GM18502 (cell line): ENCODE results near the gene AMN1.
"Not testable (repeated sequence)": the region's sequence is repeated elsewhere in the genome, so short reads cannot be mapped to it uniquely, and the experiment has no call there.

Experiments used
- ATAC-seq: cut with Tn5 transposase; IDR thresholded peaks from one replicate; pipeline ENCODE4 v1.9.1; 2021; ENCODE audit warnings: mild to moderate bottlenecking; ENCODE audit not compliant: unreplicated experiment, poor library complexity

The AMN1 gene

DNA sequence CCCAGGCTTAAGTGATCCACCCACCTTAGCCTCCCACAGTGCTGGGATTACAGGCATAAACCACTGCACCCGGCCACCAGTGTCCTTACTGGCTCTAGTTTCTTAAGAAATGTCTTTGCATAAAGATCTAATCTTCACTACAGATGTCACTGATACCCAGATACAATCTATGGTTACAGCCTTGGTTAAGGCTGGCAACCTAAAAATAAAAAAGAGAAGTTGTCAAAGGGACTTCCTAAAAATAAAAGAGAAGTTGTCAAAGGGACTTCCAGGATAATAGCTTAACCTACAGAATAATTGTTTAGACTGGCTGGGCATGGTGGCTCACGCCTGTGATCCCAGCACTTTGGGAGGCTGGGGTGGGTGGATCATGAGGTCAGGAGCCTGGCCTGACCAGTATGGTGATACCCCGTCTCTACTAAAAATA, 41.7 kb downstream of the AMN1 start:
- peak; percentile 82 for ATAC-seq

DNA sequence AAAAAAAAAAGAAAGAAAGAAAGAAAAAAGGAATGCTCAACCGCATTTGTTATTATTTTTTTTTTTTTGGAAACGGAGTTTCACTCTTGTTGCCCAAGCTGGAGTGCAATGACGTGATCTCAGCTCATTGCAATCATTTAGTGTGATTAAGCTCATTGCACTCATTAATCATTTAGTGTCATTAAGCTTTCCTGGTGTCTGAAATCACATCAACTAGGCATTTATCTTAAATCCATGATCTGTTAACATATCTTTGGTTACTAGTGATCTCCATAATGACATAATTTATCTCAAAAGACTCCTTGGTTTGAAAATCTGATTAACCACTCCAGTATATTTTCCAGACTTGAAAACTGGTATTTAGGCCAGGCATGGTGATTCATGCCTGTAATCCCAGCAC, 43.0 kb downstream of the AMN1 start:
- ATAC-seq = no peak

DNA sequence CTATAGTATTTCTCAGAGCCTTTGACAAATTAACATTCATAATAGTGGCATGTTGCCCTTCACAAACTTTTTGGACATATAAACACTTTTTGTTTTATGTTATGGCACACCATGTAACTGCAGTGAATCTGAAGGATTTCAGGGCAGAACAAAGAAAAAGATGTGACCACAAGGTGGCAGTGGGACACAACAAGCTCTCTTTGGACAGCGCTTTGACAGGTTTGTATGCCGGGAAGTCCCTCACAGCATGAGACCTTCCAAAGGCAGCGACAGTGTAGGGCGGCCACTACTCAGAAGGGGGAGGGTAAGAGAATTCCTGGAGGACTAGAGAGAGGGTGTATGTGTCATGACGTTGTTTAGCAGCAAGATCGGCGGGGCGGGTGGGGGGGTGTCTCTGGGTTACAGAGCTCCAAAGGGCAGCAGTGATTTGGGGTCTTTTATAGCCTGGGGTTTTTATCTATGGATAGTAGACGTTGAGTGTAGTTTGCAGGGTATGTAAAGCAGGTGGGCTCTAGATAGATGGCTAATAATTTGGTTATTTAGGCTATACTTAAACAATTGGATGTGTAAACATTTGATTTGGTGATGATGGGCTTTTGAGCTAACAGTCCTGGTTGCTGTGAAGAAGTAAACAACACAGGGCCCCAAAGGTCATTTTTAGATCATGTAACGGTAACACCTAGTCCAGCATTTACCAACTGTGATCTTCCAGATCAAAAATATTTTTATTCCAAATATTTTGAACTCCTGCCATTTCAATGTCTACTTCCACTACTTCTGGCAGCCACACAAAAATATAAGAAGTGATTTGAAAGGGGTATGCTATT, 46.5 kb downstream of the AMN1 start:
- peak; percentile 85 for ATAC-seq

DNA sequence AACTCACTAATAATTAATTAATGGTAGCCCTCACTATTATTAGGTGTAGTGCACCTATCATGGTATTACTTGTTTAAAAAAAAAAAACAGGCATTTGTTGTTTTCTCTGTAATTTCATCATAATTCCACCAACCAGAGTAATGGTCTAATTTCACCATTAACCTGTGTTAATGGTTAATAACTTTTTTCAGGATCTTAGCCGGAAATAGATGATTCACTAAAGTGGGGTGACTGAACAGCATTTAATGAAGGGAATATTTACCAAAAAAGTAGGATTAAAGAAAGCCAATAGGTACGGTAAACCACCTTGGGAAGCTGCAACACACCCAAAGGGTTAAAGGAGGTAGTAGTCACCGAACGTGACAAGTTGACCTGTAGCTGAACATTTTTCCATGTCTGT, 56.3 kb downstream of the AMN1 start:
- no peak for ATAC-seq

DNA sequence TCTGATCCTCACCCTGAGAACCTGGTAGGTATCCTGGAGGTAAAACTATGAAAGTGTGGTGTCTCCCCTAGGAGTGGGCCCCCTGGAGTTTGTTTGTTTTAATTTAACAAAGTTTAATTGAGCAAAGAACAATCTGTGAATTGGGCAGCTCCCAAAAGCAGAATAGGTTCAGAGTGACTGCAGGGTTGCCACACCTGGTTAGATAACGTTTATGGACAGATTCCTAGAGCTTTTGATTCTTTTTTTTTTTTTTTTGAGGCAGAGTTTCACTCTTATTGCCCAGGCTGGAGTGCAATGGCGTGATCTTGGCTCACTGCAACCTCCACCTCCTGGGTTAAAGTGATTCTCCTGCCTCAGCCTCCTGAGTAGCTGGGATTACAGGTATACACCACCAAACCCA, 59.2 kb downstream of the AMN1 start:
- not testable (repeated sequence) for ATAC-seq

DNA sequence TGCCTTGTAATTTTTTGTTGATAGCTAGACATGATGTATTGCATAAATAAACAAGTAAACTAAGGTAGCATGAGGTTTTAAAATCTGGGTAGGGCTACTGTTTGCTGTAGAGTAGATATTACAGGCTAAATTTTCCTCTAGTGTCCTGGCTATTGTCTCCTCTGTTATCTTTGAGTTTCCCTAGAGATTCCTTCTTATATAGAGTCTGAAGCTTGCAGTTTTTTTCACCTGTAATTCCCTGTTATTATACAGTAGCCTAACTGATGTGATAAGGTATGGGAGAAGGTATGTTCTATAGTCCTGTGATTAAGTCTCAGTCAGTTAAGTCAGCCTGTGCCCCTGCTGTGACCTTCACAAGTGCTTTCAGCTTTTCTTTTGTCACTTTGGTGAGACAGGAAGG, 59.8 kb downstream of the AMN1 start:
- no peak for ATAC-seq

DNA sequence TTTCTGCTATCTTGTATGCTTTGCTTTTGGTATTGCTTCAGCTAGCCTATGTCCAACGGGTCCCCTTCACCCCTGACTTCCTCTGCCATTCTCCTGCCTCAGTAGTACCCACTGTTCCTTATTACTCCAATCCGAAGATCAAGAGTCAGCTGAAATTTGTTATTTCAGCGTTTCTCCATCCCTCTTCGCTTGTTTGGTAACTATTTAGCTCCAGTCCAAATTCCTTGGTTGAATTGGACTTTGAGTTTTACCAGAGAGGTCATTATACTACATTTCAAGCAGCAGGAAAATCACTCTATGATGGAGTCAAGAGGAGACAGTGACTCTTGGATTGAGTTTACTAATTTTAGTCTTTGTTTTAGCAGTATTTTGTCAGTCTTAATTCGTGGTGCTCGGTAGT, 64.8 kb downstream of the AMN1 start:
- ATAC-seq = no peak

DNA sequence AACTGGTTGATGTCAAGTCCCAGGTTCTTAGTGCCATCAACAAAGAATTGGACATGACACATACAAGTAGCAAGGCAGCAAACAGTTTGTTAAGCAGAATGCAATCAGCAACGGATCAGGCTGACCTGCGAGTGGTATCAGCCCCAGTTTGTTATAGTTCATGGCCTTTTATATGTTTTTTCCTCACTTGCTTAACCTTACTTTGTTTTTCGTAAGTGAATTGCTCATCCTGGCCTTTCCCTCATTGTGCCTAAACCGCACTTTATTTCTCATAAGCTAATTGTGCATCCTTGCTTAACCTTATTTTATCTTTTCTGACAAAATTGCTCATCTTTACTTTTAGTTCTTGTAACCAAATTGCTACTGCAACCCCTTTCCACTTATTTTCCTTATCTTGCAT, 65.2 kb downstream of the AMN1 start:
- no peak for ATAC-seq

DNA sequence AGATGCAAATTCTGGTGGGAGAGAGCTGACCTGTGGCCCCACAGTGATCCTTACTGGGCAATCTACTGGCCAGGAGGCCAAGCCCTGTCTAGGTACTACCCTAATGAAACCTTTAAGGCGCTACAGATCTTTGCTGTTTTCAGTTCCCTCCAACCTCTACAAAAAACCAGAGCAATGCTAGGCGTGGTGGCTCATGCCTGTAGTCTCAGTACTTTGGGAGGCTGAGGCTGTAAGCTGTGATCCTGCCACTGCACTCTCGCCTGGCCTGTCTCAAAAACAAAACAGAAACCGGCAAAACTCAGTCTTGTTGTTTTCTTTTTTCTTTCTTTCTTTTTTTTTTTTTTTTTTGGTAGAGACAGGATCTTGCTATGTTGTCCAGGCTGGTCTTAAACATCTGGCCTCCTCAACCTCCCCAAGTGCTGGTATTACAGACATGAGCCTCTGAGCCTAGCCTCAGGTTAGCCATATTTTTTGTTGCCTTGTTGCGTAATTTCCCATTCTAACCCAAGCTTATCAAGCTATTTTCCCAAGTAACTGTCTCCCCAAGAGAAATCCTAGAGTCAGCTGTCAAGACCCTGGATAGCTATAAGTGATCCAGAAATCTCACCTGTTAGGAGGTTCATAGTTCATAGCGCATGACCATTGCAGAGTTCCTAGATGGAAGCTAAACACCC, 66.5 kb downstream of the AMN1 start:
- no peak for ATAC-seq

DNA sequence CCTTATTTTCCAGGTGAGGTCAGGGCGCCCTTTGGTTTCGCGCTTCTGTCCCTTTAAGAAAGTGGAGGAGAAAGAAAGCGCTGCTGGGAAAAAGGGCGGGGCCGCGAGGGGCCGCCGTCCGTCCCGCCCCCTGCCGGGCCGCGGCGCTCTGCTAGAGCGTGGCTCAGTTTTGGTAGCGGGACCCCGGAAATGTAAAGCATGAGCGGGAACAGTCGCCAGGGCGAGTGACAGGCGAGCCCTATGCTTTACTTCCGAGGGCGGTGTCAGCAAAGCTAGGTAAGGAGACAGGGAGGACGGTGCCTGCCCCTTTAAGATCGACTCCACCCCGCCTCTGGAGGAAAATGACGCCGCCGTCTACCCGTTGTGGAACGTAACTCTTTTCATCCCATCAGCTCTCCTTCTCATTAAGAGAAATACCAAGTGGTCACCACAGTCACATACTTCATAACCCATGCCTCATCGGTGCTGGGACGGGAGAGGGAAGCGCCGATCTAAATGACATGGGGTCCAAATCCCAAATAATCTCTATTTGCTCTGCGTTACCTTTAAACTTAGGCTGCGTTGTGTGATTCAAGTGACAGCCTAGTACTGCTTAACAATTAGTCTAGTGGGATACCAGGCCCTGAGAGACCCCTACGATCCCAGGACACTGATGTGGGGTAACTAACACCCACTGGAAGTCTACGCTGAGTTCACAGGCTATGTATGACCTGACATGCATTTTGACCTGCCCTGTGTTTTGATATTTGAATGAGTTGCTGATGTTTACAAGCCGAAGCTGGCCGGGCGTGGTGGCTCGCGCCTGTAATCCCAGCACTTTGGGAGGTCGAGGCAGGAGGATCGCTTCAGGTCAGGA, 69.5 kb downstream of the AMN1 start, which contains the start of gene ETFBKMT:
TSS of gene ETFBKMT (plus strand) at position 602 of the 856 bp plus-strand sequence. CDS start 2,266 bp downstream, outside the sequence.
- ATAC-seq = peak; percentile 100

DNA sequence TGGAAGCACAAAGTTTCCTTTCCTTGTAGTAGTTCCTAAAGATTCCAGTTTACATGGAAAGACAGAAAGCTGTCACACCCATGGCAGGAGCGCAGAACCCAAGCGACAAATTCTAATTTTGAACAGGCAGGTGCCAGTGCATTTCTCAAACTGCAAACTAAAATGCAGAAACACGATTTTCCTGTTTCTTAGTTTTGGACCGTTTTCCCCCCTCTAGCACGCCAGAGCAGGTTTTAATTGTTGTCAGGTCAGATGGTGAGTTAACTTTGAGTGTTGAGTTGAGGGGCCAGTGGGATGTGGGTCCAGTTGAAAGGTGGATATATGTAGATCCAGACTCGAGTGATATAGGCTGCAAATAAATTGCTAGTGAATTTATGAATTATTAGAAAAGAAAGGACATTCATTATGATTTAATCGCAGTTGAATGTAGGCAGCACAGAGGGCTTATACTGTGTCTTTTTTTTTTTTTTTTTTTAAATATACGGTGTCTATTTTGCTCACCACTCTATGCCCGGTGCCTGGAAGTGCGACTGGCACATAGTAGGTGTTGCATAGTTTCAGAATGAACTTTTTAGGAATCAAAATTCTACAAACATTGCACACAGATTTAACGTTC, 70.2 kb downstream of the AMN1 start:
- ATAC-seq = peak; percentile 6

DNA sequence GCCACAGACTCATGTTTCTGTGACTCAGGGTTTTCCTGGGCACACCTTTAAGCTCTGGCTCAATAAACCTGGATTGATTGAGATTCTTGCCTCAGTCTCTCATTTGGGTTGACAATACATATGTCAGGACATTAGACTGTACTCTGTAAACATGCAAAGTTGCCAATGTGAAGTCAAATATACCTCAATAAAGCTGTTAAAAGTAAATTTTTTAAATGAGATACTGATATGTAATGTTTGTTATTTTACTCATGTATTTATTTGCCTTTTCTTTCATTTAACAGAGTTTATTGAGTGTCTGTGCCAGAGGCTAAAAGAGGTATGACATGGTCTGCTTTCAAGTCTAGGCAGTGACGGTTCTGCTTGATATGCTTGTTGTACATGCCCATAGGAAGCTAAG, 73.0 kb downstream of the AMN1 start:
- no peak for ATAC-seq

DNA sequence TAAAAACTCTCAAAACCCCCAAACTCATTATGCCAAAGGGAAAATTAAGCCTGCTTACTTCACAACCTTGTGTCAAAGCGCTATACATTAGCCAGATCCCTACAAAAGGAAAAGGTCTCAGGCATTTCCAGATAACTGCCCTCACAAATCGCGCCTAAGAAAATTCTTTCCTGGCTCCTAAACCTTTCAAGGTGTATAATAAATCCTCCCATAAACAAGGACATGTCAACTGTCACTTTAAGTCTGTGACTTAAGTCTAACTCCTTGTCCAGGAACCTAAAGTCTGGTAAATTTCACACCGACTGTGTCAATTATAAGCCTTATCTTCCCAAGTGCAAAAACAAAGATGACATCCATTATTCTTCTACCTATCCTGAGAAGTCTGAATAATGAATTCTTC, 73.6 kb downstream of the AMN1 start:
- ATAC-seq = no peak

DNA sequence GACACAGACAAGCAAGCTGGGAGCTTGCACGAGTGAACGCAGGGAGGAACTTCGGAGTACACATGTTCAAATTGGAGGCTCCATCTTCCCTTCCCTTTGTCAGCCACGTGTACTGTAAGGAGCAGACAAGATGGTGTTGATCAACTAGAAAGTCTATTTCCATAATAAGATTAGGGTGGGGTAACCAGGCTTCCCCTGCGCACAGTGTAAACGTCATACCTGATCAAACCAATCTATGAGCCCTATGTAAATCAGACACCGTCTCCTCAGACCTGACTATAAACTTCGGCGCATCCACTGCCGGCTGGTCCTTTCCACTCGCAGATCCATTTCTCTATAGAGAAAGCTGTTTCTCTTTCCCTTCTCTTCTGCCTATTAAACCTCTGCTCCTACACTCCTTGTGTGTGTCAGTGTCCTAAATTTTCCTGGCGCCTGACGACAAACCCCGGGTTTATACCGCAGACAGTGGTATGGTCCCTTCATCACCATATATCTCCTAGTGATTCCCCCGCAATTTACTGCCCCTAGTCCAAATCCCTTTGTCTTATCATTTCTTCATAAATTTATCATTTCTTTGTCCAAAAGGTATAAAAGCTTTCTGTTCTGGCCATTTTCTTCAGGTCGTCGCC, 76.8 kb downstream of the AMN1 start:
- ATAC-seq = no peak

DNA sequence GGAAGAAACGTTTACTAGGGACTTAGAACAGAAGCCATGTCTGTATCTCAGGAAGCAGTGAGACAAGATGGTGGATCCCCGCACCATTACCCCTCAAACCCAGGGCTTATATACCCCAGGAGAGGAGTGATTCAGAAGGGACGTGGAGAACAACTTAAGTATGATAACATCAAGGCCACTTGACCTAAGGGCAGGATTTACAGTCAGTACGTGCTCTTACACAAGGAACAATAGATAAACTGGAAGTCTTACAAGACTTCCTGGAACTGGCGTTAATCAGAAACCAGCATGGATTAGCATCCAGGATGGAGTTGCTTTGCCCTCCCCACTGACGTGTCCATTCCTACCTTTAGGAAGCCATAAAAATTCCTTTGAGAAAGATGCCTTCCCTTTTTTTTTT, 77.9 kb downstream of the AMN1 start:
- no peak for ATAC-seq

DNA sequence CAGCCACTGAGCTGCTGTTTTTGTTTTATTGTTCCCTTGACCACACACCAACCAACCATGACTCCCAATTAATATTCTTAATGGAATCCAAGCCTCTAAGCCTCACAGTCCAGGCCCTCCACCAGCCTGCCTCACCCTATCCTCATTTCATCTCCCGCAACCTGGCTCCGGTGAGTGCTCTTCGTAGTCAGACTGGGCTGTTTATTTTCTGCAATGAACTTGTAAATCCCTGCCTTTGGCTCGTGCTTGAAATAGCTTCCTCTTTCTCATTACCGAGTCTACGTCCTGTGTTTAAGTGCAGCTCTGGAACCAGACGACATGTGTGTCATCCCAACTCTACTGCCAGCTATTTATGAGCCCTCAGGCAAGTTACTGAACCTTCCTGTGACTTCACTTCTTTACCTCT, 81.7 kb downstream of the AMN1 start:
- ATAC-seq = no peak

DNA sequence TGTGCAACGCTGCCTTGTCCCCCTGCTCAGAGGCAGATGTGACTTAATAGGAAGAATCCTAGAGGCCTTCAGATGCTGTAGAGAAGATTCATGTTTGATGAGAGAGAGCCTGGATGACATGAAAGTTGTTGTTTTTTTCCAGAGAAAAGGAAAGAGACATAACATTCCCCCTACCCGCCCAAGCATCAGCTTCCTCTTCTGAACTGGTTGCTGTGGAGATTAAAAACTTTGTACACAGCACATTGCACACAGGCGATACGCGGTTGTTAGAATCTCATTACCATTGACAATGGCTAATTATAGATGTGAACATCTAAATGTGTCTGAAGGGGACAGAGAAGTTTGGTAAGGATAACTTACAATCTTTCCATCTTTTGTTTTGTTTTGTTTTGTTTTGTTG, 82.9 kb downstream of the AMN1 start:
- ATAC-seq = no peak

DNA sequence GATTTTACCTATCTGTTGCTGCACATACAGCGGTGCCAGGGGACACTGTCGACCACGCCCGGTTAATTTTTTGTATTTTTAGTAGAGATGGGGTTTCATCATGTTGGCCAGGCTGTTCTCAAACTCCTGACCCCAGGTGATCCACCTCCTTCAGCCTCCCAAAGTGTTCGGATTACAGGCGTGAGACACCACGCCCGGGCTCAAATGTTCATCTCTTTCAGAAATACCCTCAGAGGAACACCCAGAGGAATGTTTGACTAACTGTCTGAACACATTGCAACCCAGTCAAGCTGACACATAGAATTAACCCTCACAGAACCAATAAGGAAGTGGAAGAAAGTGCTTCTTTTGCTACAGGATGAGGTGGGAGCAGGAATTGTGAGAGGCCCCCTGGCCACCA, 84.3 kb downstream of the AMN1 start:
- ATAC-seq = no peak

DNA sequence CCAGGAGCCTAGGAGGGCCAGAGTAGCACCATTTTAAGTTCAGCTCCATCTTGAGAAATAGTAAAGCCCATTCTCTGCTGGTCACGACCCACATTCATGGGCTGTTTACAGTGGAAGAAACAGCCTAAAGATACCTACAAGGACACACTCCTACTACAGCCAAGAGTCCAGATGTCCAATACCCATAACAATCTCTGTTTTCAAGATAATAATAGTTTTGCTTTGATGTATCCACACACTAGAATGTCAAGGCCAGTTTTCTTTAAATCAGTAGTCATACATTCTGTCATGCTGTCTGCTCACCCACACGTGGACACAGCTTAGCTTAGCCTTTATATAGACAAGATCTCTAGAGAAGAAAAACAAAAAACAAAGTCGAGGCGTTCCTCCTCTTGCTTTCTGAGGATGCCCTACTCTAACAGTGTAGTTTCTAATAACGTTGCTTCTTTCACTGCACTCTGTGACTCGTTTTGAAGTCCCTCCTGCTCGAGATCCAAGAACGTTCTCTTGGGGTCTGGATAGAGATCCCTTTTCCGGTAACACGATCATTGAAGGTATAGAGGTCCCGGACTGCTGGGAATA, 87.2 kb downstream of the AMN1 start:
- ATAC-seq = no peak

DNA sequence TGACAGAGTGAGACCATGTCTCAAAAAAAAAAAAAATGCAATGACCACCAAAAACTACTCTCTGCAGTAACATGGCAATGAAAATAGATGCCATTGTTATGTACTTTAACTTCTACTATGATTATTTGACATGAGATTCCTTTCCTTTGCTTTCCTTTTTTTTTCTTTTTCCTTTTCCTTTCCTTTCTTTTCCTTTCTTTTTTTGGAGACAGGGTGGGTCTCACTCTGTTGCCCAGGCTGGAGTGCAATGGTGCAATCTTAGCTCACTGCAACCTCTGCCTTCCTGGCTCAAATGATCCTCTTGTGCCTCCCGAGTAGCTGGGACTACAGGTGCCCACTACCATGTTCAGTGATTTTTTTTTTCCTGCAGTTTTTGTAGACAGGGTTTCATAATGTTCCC, 94.2 kb downstream of the AMN1 start:
- no peak for ATAC-seq
